Measurements from ENCODE around the gene PPARGC1A.

The PPARGC1A gene

DNA sequence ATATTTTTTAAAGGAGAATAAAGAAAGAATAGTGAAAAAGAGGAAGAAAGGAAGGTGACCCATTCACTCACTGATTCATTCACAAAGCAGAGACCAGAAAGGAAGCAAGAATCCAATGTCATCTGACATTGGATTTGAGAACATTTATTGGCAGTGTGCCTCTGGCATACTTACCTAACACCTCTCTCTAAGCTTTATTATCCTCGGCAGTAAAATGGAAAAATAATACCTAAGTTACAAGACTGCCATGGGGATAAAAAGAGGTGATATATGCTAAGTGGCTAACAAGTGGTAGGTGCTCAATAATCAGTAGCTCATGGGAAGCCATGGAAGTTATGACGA, 41.6 kb upstream of the PPARGC1A start:
- H3K4me3 ChIP-seq (ENCODE audit: low read length) = no peak overlapping the region
- no peaks in the 10 kb centered on the region for H4K20me1 ChIP-seq (ENCODE audit: control insufficient read depth, insufficient read depth, low read depth, low read length)
- H3K4me2 ChIP-seq (ENCODE audit: low read length) = no peak overlapping the region
- H3K27me3 ChIP-seq (ENCODE audit: control insufficient read depth, low read length) = no peaks in the 10 kb centered on the region
- H3K9me3 ChIP-seq (ENCODE audit: control insufficient read depth, insufficient read depth, low read length) = no peaks in the 10 kb centered on the region
- no peaks in the 10 kb centered on the region for H3F3A ChIP-seq (ENCODE audit: control insufficient read depth, insufficient read depth)
- TF ChIP-seq EZH2phosphoT487 (IDR thresholded peaks at IDR 0.05; ENCODE audit: borderline replicate concordance, low read length) (no peak), CTCF (IDR thresholded peaks at IDR 0.05; ENCODE audit: low read depth, low read length, poor library complexity, severe bottlenecking) (no peak)
- no peaks in the 10 kb centered on the region for H3K36me3 ChIP-seq (ENCODE audit: control insufficient read depth, low read length)
- no peaks in the 10 kb centered on the region for H3K9me2 ChIP-seq (replicated peaks; ENCODE audit: control insufficient read depth, low read length)
- H3K27ac ChIP-seq (ENCODE audit: low read depth, low read length) = no peak overlapping the region
- H3K4me1 ChIP-seq (ENCODE audit: control insufficient read depth, low read length) = no peaks in the 10 kb centered on the region
- no peaks in the 10 kb centered on the region for H3K79me2 ChIP-seq (ENCODE audit: control insufficient read depth, low read length)

DNA sequence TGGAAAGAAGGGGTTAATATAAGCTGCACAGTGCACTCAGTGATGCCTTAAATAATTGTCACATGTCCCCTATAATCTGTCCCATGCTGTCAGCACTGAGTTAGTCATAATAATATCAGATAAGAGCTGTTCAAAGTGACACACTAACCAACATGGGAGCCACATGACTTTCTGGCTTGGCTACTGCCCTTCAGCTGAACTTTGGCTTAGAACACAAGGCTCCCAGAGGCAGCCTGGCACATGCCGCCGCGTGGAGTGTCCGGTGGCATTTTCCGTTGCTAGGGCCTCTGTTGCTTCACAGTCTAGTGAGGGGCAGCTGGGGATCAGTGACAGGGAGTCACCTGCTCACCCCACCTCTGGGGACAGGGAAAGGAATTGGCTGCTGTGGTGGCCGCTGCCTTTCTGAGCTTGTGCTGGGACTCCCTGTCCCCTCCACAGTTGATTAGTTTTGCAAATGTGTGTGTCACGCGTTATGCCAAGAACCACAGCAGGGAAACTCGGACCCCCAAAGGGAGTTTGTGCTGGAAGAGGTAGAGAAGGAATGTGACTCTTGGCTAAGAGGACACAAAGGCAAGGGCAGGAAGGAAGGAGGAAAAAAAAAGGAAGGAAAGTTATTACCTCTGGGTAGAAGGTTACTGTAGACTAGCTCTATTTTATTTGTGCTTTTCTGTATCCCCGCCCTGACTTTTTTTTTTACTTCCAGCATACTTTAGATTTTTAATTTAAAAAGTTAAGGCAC, 41.1 kb upstream of the PPARGC1A start:
- Histone ChIP-seq H4K20me1 (ENCODE audit: control insufficient read depth, insufficient read depth, low read depth, low read length) (no peaks in the 10 kb centered on the region), H3K27me3 (ENCODE audit: control insufficient read depth, low read length) (no peaks in the 10 kb centered on the region), H3K4me2 (ENCODE audit: low read length) (no peak overlapping the region), H3F3A (ENCODE audit: control insufficient read depth, insufficient read depth) (no peaks in the 10 kb centered on the region), H3K4me1 (ENCODE audit: control insufficient read depth, low read length) (no peaks in the 10 kb centered on the region), H3K9me2 (replicated peaks; ENCODE audit: control insufficient read depth, low read length) (no peaks in the 10 kb centered on the region), H3K4me3 (ENCODE audit: low read length) (no peak overlapping the region), H3K27ac (ENCODE audit: low read depth, low read length) (no peak overlapping the region), H3K79me2 (ENCODE audit: control insufficient read depth, low read length) (no peaks in the 10 kb centered on the region), H3K9me3 (ENCODE audit: control insufficient read depth, insufficient read depth, low read length) (no peaks in the 10 kb centered on the region), H3K36me3 (ENCODE audit: control insufficient read depth, low read length) (no peaks in the 10 kb centered on the region)
- no peak for TF ChIP-seq CTCF (IDR thresholded peaks at IDR 0.05; ENCODE audit: low read depth, low read length, poor library complexity, severe bottlenecking)
- no peak for TF ChIP-seq EZH2phosphoT487 (IDR thresholded peaks at IDR 0.05; ENCODE audit: borderline replicate concordance, low read length)

GRCh38 chr4:23929248-23929647, 39.4 kb upstream of the PPARGC1A start:
- H3K9me3 ChIP-seq (ENCODE audit: control insufficient read depth, insufficient read depth, low read length) = no peaks in the 10 kb centered on the region
- no peaks in the 10 kb centered on the region for H3F3A ChIP-seq (ENCODE audit: control insufficient read depth, insufficient read depth)
- H3K4me2 ChIP-seq (ENCODE audit: low read length) = no peak overlapping the region
- no peaks in the 10 kb centered on the region for H3K79me2 ChIP-seq (ENCODE audit: control insufficient read depth, low read length)
- H3K27ac ChIP-seq (ENCODE audit: low read depth, low read length) = no peak overlapping the region
- no peaks in the 10 kb centered on the region for H3K4me1 ChIP-seq (ENCODE audit: control insufficient read depth, low read length)
- no peaks in the 10 kb centered on the region for H3K27me3 ChIP-seq (ENCODE audit: control insufficient read depth, low read length)
- no peaks in the 10 kb centered on the region for H4K20me1 ChIP-seq (ENCODE audit: control insufficient read depth, insufficient read depth, low read depth, low read length)
- no peak overlapping the region for H3K4me3 ChIP-seq (ENCODE audit: low read length)
- TF ChIP-seq CTCF (IDR thresholded peaks at IDR 0.05; ENCODE audit: low read depth, low read length, poor library complexity, severe bottlenecking) (no peak), EZH2phosphoT487 (IDR thresholded peaks at IDR 0.05; ENCODE audit: borderline replicate concordance, low read length) (no peak)
- no peaks in the 10 kb centered on the region for H3K9me2 ChIP-seq (replicated peaks; ENCODE audit: control insufficient read depth, low read length)
- no peaks in the 10 kb centered on the region for H3K36me3 ChIP-seq (ENCODE audit: control insufficient read depth, low read length)

Data from DOHH2 (cell line).